GM19463 (cell line): ENCODE measurements around the gene LRRC4C.

Experiments used
- ATAC-seq: cut with Tn5 transposase; IDR thresholded peaks from one replicate; pipeline ENCODE4 v1.9.1; 2021; ENCODE audit warnings: mild to moderate bottlenecking, moderate library complexity; ENCODE audit not compliant: unreplicated experiment

The LRRC4C gene

DNA sequence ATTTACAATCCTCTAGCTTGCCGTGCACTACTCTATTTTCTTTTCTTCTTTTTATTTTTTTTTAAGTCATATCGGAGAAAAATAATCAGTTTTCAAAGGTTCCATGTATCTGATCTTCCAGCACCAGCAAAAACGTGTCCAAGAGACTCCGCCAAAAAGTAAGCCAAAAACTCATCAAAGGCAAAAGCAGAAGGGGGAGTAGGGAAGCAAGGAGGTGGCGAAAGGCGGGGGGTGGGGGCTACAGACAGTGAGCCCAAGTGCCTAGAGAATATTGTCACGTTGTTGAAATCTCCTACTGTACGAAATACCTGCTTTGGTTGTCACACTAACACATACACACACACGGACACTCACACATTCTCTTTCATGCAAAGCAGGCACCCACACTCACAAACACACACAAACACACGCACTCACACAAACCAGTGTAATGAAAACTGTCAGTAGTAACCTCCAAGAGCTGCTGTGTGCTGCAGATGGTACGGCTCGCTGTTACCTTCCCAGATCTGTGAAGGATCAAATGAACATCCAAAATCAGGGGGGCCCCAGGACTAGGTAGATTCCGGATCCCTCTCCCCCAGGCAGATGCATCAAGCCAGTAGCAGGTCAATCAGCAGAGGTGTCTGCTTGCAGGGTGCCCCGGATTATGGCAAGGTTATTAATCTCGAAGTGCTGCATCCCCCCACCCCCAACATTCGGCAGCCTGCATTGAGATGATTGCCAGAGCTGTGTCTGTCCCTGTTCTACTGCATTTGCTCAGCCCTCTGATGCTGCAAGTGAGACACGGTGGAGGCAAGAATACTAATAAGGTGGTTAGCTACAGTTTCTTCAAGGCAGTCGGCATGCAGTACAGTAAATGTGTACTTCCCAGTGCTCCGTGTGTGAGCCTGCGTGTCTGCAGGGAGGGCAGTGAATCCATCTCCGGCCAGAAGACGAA is at the start of gene LRRC4C:
LRRC4C (minus strand) TSS at position 188 of the 937 bp plus-strand sequence.
- ATAC-seq, result no peak

DNA sequence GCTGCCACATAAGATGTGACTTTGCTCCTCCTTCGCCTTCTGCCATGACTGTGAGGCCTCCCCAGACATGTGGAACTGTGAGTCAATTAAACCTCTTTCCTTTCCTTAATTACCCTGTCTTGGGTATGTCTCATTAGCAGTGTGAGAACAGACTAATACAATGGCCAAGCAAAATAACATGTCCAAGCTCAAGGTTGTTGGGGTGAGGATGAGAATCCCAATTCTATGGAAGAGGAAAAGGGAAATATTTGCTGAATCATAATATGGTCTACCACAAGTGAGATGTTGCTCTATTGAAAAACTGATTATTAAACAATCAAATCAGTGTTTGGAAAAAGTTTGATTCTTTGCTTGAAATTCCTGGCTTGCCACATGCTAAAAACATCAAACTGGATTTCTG is 48.7 kb upstream of the LRRC4C start:
- no peak for ATAC-seq

DNA sequence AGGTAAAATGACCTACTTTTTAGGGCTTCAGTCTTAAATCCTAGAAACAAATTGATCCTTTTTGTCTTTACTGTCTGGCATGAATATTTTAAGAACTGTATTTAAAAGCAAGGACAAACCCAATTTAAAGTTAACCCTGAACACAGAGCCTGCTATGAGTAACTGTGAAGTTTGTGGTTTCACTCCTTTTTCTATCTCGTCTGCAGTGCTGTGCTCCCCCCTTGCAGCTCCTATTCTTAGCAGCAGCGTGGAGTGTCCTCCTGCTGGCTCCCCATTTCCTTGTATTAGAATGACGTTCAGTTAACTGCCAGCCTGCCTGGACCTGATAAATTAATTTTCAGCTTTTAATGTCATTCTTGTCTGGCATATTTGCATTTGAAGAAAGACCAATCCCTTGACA is 40.0 kb upstream of the LRRC4C start:
- ATAC-seq, result no peak

DNA sequence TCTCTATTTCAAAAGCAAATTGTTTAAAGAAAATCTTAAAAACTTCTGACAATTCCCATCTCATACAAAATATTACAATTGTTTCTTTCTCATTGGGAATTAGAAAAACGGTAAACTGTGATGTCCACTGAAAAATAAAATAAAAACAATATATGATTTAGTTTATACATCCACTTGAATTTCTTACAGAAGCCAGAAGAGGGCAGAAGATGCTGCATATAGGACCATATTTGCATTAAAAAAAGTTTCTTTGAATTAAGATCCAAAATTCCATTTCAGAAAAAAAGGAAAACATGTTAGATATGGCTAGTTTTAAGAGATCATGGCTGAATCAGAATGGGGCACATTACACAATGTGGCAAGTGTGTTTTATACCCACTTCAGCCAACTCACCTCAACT is 39.3 kb upstream of the LRRC4C start:
- no peak for ATAC-seq

DNA sequence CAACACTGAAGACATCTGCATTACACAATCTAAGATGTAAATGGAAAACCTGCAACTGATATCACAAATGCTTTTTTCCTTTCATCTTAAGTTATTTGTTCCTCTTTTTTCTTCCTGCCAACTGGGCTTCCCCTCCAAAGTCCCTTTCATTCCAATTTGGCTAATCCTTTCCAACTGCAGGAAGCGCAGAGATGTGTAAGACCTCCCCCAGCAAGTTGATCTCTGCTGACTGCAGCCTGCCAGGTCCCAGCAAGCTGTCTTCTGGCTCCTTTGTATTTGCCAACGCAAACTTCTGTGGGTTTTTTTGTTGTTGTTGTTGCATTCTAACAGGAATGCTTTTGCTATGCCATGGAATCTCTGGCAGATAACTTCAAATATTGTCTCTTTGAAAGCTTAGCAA is 38.5 kb upstream of the LRRC4C start:
- no peak for ATAC-seq

DNA sequence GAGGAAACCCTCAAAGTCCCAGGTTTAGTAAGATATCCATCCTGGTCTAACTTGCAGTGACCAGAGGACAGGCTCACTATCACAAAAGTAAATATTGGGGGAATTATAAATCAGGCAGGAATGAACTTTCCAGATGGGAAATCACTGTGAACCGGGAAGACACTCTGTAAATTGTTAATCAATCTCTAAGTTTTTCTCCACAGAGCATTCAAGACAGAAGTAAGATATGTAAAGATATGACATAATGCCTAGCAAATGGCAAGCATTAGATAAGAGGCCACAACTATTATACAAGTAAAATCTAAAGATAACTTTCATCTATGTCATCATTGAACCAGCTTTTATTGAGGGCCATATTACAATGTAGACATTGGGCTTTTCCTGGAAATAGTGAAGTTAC is 35.3 kb upstream of the LRRC4C start:
- no peak for ATAC-seq

DNA sequence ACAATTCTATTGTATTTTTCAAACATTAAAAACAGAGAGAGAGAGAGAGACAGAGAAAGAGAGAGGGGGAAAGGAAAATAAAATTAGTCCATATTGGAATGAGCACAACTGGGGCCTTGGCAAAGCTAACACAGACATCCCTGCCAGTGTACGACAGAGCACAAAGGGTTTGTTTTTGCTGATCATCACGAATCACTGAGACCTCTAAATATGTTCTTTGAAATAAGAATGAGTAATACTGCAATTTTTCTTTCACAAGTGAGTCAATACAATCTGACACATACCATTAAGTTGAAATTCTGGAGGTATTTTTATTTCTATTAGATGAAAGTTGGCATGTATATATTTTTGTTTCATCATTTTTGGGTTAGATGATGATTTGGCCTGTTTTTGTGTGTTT is 27.0 kb upstream of the LRRC4C start:
- no peak for ATAC-seq

DNA sequence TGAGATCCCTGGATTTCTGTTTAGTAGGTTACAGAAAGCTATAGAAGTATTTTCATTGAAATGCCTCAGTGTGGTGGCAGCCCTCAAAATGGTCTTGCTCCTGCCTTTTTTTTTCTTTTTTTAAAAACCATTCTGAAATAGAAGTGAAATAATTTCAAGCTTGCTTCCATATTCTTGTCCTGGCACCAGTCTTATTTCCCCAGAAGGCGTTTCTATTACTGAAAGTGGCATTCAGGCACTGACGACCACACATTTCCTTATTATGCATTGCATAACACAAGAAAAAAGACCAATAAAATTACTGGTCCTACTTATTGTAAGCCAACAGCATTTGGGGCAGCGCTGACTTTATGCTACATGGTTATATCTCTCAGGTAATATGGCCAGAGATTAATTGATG is 24.5 kb upstream of the LRRC4C start:
- ATAC-seq, result no peak

DNA sequence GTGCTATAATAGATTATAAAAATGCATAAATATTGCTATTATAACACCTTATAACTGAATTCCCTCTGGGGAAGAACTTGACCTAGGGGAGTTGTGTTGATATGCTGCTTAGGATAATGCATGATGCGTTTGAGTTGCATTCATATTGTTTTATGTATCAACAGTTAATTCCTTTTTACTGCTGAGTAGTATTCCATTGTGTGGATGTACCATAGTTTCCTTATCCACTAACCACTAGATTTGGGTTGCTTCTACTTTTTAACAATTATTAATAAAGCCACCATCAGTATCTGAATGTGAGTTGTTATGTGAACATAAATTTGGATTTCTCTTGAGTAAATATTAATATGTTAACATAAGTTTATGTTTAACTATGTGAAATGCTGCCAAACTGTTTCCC is 19.7 kb upstream of the LRRC4C start:
- ATAC-seq, result no peak

DNA sequence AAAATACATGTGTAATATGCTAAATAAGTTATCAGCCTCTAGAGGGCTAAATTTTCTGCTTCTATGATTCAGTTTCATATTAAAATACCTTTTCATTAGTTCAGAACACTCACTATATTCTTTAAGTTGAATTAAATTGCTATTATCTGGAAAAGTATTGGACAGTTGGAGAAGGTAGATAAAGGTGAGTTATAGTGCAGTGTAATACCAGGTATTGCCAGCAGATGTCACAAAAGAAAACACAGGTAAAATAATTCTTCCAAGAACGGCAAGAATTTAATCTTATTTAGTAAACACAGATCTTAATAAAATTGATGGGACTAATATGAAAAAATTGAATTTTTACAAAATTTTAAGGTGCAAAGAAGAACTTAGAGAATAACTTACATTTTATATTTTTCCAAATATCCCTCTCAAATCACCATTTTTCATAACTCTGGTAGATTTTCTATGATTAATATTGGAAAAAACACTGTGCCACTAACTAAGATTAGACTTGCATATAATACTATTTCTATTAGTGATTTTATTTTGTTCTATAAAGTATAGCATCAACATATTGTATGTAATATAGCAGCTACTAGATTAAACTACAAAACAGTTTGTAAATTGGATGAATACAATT is 1.7 kb upstream of the LRRC4C start:
- no peak for ATAC-seq

DNA sequence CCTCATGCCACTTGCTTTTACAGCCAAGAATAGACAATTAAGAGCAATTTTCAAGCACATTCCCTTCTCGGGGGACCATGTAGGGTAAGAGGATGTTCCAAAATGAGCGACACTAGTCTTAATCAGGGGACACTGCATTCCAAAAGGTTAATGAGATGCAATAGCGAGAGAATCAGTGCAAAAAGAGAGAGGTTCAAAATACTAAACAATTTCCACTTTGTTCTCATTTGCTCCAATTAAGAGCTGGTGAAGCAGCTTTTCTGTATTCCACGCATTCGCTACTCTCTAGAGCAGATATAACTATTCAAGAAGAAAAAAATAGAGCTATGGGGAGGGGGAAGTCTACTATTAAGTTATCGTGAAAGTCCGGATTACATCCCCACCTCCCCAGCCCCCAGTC is 811 bp downstream of the LRRC4C start:
- no peak for ATAC-seq

DNA sequence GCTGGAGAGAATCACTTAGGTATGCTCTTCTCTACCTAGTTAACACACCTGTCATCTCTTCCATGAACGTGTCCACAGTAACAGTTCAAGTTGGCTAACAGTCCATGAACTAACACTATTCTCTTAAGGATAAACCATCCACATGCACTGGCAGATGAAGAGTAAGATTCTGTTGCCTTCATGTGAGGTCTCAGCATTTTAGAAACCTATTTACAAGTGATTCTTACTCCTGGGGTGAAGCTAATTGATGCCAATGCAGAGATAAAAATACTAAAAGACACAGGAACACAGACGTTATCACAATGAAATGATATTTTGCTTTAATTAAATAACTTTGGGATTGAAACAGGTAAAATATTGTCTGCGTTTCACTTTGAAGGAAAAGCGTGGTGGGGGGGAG is 1.3 kb downstream of the LRRC4C start:
- ATAC-seq, result no peak

DNA sequence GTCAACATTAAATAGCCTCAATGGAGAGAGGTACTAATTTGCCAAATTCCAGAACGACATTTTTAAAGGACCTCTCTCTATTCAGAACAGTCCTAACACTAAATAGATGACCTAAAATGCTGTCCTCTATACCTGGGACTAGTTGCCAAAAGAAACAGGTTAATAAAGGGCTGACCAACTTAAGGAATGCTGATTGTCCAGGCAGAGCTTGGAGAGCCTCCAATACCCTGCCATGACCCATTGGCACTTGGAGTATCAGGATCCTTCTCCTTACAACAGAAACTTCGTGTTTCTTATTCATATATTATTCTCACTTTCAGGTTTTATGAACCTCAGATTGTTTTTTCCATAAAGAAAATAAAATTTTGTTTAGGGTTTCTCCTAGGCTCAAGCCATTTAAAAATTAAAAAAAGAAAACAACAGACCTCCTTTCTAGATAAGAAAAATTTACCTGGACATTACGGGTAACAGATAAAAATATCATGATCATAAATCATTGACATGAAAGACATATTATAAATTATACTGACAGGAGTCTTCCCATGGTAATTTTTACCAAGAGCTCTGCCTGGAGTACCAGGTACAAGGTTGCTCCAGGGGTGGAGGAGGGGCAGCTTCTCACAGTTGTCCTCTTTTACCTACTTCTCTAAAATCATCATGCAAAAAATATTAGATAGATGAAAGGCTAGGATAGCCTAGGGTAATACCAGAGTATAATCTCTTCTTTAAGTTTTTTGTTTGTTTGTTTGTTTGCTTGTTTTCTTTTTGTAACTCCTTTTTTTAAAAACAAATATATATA is 2.0 kb downstream of the LRRC4C start:
- ATAC-seq, result no peak

DNA sequence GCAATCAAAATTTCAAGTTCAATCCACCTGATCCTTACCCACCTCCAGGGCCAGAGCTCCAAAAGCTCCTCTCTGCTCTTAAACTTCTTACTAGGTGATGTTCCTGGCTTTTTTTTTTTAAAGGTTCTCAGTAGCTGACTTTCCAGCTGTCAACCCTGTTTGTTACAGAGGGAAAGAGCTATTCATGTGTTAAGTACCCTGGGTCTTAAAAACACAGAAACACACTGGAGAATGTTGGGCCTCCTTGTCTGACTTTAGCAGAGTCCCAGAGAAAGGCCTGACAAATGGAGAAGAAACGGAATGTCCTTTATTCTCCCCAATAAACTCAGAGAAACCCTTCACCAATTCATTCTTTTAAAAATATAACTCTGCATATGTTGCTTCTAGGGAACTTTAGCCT is 3.2 kb downstream of the LRRC4C start:
- no peak for ATAC-seq

DNA sequence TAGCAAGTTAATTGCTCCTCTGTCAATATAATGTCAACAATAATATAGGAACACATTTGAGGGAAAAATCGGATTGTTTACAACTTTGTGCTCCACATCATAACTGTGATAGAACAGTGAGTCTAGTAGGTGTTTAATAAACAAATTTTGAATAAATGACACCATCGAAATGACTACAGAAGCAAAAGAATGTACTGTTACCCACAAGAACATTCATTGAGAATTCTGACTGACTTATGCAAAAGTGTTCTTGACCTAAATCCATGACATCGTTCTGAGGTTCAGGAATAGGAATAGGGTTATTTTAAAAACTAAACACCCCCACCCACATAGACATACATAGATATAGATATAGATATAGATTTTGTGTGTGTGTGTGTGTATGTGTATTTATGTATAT is 8.4 kb downstream of the LRRC4C start:
- no peak for ATAC-seq

DNA sequence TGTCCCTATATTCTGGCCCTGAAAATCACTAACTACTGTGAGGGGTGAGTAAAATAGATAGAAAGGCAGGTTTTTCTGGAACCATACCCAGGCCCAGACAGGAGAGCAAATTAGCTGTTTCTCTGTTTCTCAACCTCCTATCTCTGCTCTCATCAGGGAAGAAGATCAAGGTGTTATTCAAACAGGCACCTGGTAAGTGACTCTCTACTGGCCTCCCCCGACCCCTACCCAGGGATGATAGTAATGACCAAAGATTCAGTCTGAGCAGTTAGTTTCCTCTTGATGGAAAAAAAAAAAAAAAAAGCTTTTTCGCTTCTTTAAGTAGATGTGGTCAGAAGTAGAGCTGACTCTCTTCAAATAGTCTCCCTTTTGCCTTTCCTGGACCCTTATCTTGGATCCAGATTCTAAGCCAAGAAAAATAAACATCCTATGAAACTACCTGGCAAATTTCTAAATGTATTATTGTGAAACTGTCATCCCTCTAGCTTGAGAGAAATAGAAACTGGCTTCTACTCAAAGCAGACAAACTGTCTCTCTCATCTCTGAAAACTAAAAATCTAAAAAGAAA is 9.9 kb downstream of the LRRC4C start:
- ATAC-seq, result no peak

DNA sequence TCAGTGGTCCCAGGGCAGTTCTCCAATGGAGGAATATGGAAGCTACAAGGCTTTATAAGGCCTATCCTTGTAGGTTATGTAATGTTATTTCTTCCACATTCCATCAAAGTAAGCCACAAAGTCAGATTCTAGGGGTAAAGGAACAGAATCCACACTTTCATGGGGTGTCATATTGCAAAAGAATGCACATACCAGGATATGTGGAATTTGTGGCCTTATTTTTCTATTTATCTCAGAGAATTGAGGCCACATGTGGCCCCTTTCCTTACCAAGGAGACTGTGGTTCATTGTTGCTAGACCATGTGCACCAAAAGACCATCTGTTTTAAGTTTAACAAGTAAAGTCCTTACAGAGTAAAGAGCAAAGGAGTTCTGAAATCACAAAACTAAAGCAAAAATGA is 12.9 kb downstream of the LRRC4C start:
- ATAC-seq, result no peak

DNA sequence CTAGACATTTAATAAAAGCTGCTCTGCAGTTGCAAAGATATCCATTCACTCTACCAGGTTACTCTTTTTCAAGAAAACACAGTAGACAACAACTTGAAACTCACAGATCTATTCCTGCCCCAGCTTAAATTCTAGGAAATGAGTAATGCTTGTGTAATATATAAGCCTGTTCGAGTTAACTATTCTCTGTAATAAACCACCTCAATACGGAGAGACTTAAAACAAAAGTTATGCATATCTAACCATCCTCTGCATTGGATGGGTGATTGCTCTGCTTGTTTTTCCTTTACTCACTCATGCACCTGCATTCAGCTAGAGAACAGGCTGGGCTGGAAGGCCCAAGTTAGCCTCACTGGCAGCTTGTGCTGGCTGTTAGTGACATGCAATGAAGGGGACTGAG is 13.3 kb downstream of the LRRC4C start:
- ATAC-seq, result no peak

DNA sequence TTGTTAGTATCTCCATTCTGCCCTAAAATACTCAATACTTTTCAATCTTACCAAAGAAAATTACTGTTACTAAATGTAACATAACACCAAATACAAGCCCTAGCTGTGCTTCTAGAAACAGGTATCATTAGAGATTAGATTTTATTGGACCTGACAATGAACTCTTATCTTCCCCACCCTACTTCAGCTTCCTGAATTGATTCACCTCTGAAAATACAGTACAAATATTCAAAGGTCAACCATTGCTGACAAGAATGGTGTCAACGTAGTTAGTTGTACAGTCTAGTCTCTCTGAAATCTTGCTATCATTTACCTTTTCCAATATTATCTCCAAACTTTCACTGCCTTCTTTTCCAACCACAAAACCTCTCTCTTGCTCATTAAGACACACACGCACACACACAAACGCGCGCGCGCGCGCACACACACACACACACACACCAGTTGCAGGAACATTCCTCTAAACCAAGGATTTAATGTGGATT is 22.4 kb downstream of the LRRC4C start:
- ATAC-seq, result no peak

DNA sequence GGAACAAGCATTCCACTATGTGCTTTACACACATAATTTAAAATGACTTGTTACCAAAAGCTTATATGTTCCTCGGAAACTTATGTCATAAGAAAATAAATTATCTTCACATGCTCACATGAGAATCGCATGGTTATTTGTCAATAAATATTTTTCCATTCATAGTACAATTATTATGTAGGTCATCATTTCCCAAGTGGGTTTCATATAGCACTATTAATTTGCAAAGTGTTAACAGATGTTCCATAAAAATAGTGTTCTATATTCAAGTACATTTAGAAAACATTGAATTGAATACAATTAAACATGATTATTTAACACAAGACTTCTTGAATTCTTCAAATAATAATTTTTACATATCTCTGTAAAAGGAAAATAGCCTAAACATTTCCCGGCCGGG is 23.9 kb downstream of the LRRC4C start:
- ATAC-seq, result no peak

DNA sequence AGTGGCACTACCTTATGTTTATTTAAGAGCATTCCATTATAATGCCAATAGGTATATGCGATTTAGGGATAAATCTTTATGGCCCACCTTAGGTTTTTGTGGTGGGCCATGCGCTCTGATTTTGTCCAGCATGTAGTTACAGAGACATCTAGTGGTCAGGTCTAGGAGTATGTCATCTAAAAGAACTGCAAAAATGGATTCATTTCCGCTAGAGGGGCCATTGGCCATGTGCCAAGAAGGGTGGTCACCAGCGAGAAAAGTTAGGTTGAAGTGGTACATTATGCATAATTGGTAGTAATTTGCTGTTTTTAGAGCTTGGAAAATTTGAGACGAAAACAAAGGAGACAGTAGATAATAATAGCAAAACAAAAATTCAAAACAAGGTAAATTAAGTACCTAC is 27.7 kb downstream of the LRRC4C start:
- ATAC-seq, result no peak
